ENCODE data around the gene PRIM2.
"Not testable (repeated sequence)": the region's sequence is repeated elsewhere in the genome, so short reads cannot be mapped to it uniquely, and the experiment has no call there.

- not testable (repeated sequence) for TF ChIP-seq CTCF, POLR2A (IDR thresholded peaks at IDR 0.05)
These were observed 42.3 kb downstream of the PRIM2 start for GRCh38 chr6:57359766-57360165.
